Camera-type eye (tissue), 1 donor: ENCODE data around the gene DGCR6L. TPM values are rescaled to one million over a fixed set of nuclear protein-coding genes. Genes with fewer than 3 reads are reported as not detected.

Source experiments
- total RNA-seq: library from RNA; depleted of rRNA; stranded (reverse); fragments of >200 nt; gene quantifications from one replicate; pipeline ENCODE4 v1.2.3, GENCODE V29; 2014

Gene DGCR6L
- total RNA-seq: 41.8 TPM

GRCh38 chr22:20319745-20320658 lies at the start of gene DGCR6L:
DGCR6L (minus strand) TSS chr22:20320060; CDS start chr22:20319988, 72 bp downstream.

GRCh38 chr22:20268279-20269012 lies 51.4 kb downstream of the DGCR6L start, which contains the start of gene RTN4R:
RTN4R (minus strand) TSS chr22:20268318; CDS start chr22:20268092, 226 bp downstream.

Other genes starting within 250 kb of the DGCR6L start
- 34.7 TPM for gene DGCR8, start 239.8 kb downstream of the DGCR6L start, total RNA-seq
- 153 TPM for gene RANBP1, start 204.0 kb downstream of the DGCR6L start, total RNA-seq
- 53.2 TPM for gene TRMT2A, start 202.8 kb downstream of the DGCR6L start, total RNA-seq
- 42.6 TPM for gene ZDHHC8, start 188.3 kb downstream of the DGCR6L start, total RNA-seq
- gene CCDC188, start 169.0 kb downstream of the DGCR6L start, total RNA-seq: 1.4 TPM
- 9.7 TPM for gene RTN4R, start 51.7 kb downstream of the DGCR6L start, total RNA-seq
- gene ZNF74, start 74.1 kb upstream of the DGCR6L start, total RNA-seq: 37.7 TPM
- gene SCARF2, start 117.8 kb upstream of the DGCR6L start, total RNA-seq: 16.8 TPM
- 62.0 TPM for gene KLHL22, start 175.7 kb upstream of the DGCR6L start, total RNA-seq
- gene MED15, start 187.6 kb upstream of the DGCR6L start, total RNA-seq: 41.7 TPM